ENCODE data around the gene RREB1. TPM values are rescaled to one million over a fixed set of nuclear protein-coding genes. Genes with fewer than 3 reads are reported as not detected.

RREB1 gene
- polyA plus RNA-seq, 2 of the 4 experiments (the other 2 are of a cell fraction) = 2.2 to 5.0 TPM

Small RNAs within 50 kb of the gene (small RNA-seq; reads per million reads assigned to genes)
- 0 reads per million in 6 experiments for gene RF00019

Other genes starting within 250 kb of the RREB1 start
- 171 and 201 TPM in 2 replicates for gene SSR1, start 205.2 kb downstream of the RREB1 start, polyA plus RNA-seq (2011; rRNA removed)
- gene SSR1, start 205.2 kb downstream of the RREB1 start, polyA plus RNA-seq (2017; fragmentation: RNase III; extraction: RNeasy Plus Mini Kit Qiagen cat#74134 plus additional on column Dnase treatment) = 84.8 to 91.0 TPM (median 87.0 TPM) in 3 replicates